CD4-positive, alpha-beta T cell (primary cell): ENCODE results near the gene CTDSP1. TPM values are rescaled to one million over a fixed set of nuclear protein-coding genes. Genes with fewer than 3 reads are reported as not detected.

Source experiments
- ATAC-seq: fragments of 200-7000 bp; cut with Tn5 transposase; one replicate; pipeline ENCODE4 v1.10.0; 2022; ENCODE audit warnings: mild to moderate bottlenecking; ENCODE audit not compliant: poor library complexity
- CTCF ChIA-PET: fragments of 350-600 bp; sonication (Branson Sonifier 250); formaldehyde crosslinking; loops from one replicate; lab custom pipeline; 2021; ENCODE audit warnings: antibody characterized with exemption, inconsistent platforms; lab: Charles Lee
- POLR2A ChIA-PET: fragments of 350-600 bp; sonication (Branson Sonifier 250); formaldehyde crosslinking; loops from one replicate; lab custom pipeline; 2021; ENCODE audit warnings: antibody characterized with exemption, inconsistent platforms; lab: Charles Lee
- DNase-seq, 14 experiments: peaks; one replicate each; pipeline ENCODE4 v3.0.0-alpha.2; 2013 to 2020; ENCODE audit warnings: mixed read lengths in 2 of 14
- H3K27ac ChIP-seq, 2 donors: one replicate each; pipeline versions ENCODE4 v1.5.1 to v1.7.0; 2013; ENCODE audit warnings: low read length in 2 of 2, low read depth in 1 of 2, mild to moderate bottlenecking in 1 of 2
- H3K27me3 ChIP-seq, 2 experiments: 1 replicate in 1 of 2; 2 replicates in 1 of 2; pipeline versions ENCODE4 v1.6.1 to v1.7.0; 2013; ENCODE audit warnings: low read length in 2 of 2, control low read depth in 1 of 2, mild to moderate bottlenecking in 1 of 2, moderate library complexity in 1 of 2; ENCODE audit not compliant: insufficient read depth in 2 of 2, control insufficient read depth in 1 of 2
- H3K36me3 ChIP-seq: one replicate; pipeline ENCODE4 v1.6.1; 2013; ENCODE audit warnings: low read length, control low read depth; ENCODE audit not compliant: insufficient read depth
- H3K4me1 ChIP-seq: one replicate; pipeline ENCODE4 v1.6.1; 2013; ENCODE audit warnings: low read length, control low read depth; ENCODE audit not compliant: insufficient read depth
- H3K4me3 ChIP-seq: one replicate; pipeline ENCODE4 v1.5.1; 2013; ENCODE audit warnings: mild to moderate bottlenecking, low read length, moderate library complexity
- H3K9me3 ChIP-seq, 2 experiments: 1 replicate in 1 of 2; 2 replicates in 1 of 2; pipeline versions ENCODE4 v1.6.1 to v1.7.0; 2013; ENCODE audit warnings: low read length in 2 of 2, mild to moderate bottlenecking in 2 of 2, control low read depth in 1 of 2, moderate library complexity in 1 of 2; ENCODE audit not compliant: control insufficient read depth in 1 of 2, insufficient read depth in 1 of 2
- H3K27ac Mint-ChIP-seq: one replicate; pipeline ENCODE4 v1.8.0; 2020; ENCODE audit warnings: mixed read lengths
- H3K27me3 Mint-ChIP-seq: one replicate; pipeline ENCODE4 v1.8.0; 2021; ENCODE audit warnings: mixed read lengths
- H3K36me3 Mint-ChIP-seq: one replicate; pipeline ENCODE4 v1.8.0; 2021; ENCODE audit warnings: low read depth, mixed read lengths
- H3K4me1 Mint-ChIP-seq: one replicate; pipeline ENCODE4 v1.8.0; 2021; ENCODE audit warnings: low read depth, mixed read lengths
- H3K4me3 Mint-ChIP-seq: one replicate; pipeline ENCODE4 v1.8.0; 2020; ENCODE audit warnings: mild to moderate bottlenecking, mixed read lengths
- H3K9me3 Mint-ChIP-seq: one replicate; pipeline ENCODE4 v1.8.0; 2020; ENCODE audit warnings: mixed read lengths
- intact Hi-C, 2 experiments: fragments of 100-400 bp; cut with DNase I in 1 of 2; cut with micrococcal nuclease in 1 of 2; formaldehyde crosslinking; loops; one replicate each; pipeline versions ENCODE4 v1.15.1 to v1.9.0; 2023 to 2025; cut with DNase I, micrococcal nuclease
- total RNA-seq, 174 experiments: library from RNA in 2 of 174; stranded (reverse) in 2 of 174; gene quantifications; one replicate each; pipeline ENCODE4 v1.2.3 and lab custom pipeline; 2021 to 2026
- TF ChIP-seq, protein P1 (sequence below): fragments of 200-600 bp; IDR thresholded peaks from one replicate; pipeline ENCODE4 v1.8.0; 2022; ENCODE audit warnings: antibody characterized with exemption, mild to moderate bottlenecking

Gene CTDSP1
- total RNA-seq, 2 experiments from 2014 or later: 70.5 to 76.8 TPM

DNA sequence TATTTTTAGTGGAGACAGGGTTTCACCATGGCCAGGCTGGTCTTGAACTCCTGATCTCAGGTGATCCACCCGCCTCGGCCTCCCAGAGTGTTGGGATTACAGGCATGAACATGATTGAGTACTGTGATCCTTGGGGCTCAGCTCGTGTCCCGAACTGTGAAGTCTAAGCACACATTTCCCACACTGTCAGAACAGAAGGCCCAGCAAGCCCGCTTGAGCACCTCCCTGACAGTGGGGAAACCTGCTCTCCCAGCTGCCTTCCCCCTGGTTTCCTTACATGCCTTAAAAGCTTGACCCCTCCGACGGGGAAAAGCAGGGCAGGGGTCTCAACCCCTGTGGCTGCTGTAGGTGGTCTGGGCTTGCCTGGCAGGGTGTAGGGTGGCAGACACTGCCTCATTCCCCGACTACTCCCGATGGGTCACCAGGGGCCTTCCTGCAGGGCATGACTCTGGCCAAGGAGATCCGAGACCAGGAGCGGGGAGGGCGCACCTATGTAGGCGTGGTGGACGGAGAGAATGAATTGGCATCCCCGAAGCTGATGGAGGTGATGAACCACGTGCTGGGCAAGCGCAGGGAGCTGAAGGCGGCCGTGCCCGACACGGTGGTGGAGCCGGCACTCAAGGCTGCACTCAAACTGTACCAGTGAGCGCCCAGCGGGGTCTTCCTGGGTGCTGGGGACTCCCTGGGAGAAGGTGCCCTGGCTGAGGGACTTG is 29.3 kb downstream of the CTDSP1 start:
- intact Hi-C loops: no loop called here
- Mint-ChIP-seq H3K27ac (no peak overlapping the region), H3K4me3 (no peak overlapping the region), H3K36me3 (no peaks in the 10 kb centered on the region), H3K9me3 (no peaks in the 10 kb centered on the region), H3K27me3 (no peaks in the 10 kb centered on the region), H3K4me1 (no peaks in the 10 kb centered on the region)
- ATAC-seq (no peak), DNase-seq (no peak)
- no peak overlapping the region for H3K27ac ChIP-seq
- TF ChIP-seq, protein P1, sequence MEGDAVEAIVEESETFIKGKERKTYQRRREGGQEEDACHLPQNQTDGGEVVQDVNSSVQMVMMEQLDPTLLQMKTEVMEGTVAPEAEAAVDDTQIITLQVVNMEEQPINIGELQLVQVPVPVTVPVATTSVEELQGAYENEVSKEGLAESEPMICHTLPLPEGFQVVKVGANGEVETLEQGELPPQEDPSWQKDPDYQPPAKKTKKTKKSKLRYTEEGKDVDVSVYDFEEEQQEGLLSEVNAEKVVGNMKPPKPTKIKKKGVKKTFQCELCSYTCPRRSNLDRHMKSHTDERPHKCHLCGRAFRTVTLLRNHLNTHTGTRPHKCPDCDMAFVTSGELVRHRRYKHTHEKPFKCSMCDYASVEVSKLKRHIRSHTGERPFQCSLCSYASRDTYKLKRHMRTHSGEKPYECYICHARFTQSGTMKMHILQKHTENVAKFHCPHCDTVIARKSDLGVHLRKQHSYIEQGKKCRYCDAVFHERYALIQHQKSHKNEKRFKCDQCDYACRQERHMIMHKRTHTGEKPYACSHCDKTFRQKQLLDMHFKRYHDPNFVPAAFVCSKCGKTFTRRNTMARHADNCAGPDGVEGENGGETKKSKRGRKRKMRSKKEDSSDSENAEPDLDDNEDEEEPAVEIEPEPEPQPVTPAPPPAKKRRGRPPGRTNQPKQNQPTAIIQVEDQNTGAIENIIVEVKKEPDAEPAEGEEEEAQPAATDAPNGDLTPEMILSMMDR: no peak
- peaks cover 0 to 3% of the 10 kb centered on the region in 2 experiments for H3K27me3 ChIP-seq
- no peaks in the 10 kb centered on the region for H3K4me1 ChIP-seq
- no peaks in the 10 kb centered on the region for H3K9me3 ChIP-seq
- CTCF ChIA-PET: no interaction called here
- POLR2A ChIA-PET: no interaction called here
- H3K4me3 ChIP-seq: no peak overlapping the region
- no peaks in the 10 kb centered on the region for H3K36me3 ChIP-seq

DNA sequence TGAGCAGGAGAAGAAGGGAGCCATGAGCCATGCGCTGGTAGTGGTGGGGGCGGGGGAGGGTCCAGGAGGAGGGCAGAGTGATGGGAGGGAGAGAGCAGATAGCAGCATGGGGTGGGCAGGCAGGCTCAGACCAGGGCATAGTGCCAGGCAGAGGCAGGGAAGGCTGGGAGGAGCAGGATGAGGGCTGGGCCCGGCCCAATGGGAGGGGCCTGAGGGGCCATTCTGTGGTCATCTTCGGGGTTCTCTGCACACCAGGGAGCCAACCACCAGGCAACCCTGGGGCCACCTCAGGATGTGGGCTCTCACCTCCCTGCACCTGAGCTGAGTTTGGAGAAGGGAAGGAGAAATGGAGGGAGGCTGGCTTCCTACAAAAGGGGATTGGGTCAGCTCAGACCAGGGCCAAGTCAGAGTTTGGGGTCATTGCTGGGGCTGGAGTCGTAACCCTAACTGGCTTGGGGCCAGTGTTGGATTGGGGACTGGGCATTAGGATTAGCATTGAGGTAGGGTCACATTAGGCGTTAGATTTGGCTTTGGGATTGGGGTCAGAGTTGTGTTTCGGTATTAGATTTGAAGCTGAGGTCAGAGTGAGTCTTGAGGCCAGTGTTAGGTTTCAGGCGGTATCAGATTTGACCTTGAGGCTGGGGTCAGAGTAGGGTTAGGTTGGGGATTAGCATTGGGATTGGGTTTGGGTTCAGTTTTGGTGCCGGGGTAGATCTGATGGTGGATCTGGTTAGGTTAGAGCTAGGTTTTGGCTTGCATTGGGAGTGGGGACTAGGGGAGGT is 30.4 kb downstream of the CTDSP1 start:
- no peaks in the 10 kb centered on the region for H3K4me1 ChIP-seq
- H3K9me3 ChIP-seq: no peaks in the 10 kb centered on the region
- ChIA-PET CTCF (no interaction called here), POLR2A (no interaction called here)
- intact Hi-C loops: no loop called here
- DNase-seq (peak in 1 of 14 experiments; percentile 14), ATAC-seq (no peak)
- H3K4me3 ChIP-seq: no peak overlapping the region
- Mint-ChIP-seq H3K4me3 (no peak overlapping the region), H3K27ac (no peak overlapping the region), H3K36me3 (no peaks in the 10 kb centered on the region), H3K4me1 (no peaks in the 10 kb centered on the region), H3K27me3 (no peaks in the 10 kb centered on the region), H3K9me3 (no peaks in the 10 kb centered on the region)
- peaks cover 0 to 3% of the 10 kb centered on the region in 2 experiments for H3K27me3 ChIP-seq
- H3K36me3 ChIP-seq: no peaks in the 10 kb centered on the region
- H3K27ac ChIP-seq: no peak overlapping the region
- TF ChIP-seq, protein P1: no peak

DNA sequence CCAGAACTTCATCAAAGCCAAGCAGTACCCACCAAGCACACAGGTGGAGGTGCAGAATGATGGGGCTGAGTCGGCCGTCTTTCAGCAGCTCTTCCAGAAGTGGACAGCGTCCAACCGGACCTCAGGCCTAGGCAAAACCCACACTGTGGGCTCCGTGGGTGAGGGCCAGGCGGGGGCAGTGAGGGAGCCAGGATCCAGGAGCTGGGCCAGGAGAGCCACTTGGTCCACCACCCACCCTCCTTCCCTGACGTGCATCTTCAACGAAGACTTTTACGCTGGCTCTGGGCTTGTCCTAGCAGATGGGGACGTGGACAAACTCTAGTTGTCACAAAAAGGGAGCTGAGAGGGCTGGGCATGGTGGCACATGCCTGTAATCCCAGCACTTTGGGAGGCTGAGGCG is 31.1 kb downstream of the CTDSP1 start:
- H3K4me3 ChIP-seq: no peak overlapping the region
- TF ChIP-seq, protein P1: no peak
- intact Hi-C loops: no loop called here
- no peak overlapping the region for H3K27ac ChIP-seq
- Mint-ChIP-seq H3K4me1 (no peaks in the 10 kb centered on the region), H3K4me3 (no peak overlapping the region), H3K27me3 (no peaks in the 10 kb centered on the region), H3K9me3 (no peaks in the 10 kb centered on the region), H3K27ac (no peak overlapping the region), H3K36me3 (no peaks in the 10 kb centered on the region)
- ATAC-seq: no peak
- H3K27me3 ChIP-seq: peaks cover 0 to 3% of the 10 kb centered on the region in 2 experiments
- peak in 1 of 14 experiments; percentile 7 for DNase-seq
- no peaks in the 10 kb centered on the region for H3K36me3 ChIP-seq
- H3K4me1 ChIP-seq: no peaks in the 10 kb centered on the region
- H3K9me3 ChIP-seq: no peaks in the 10 kb centered on the region
- POLR2A ChIA-PET: interaction anchor here (0.6 kb wide), 1 partner anchor 22 kb away, joined by 3 read pairs; no protein-coding TSS in a partner anchor
- CTCF ChIA-PET: no interaction called here
